Breast epithelium (tissue), 4 donors: ENCODE measurements around the gene RRAD. TPM values are rescaled to one million over a fixed set of nuclear protein-coding genes. Genes with fewer than 3 reads are reported as not detected.

Experiments used
- DNase-seq, 2 donors: peaks; one replicate each; pipeline ENCODE4 v3.0.0-alpha.2; 2019; ENCODE audit warnings: low spot score in 2 of 2
- H3K27ac ChIP-seq, 2 donors: fragments of 200-600 bp; sonication (generic) in 1 of 2; one replicate each; pipeline ENCODE4 v1.5.1; 2016 to 2019; ENCODE audit warnings: mild to moderate bottlenecking in 1 of 2
- H3K27me3 ChIP-seq, 2 donors: fragments of 200-600 bp; sonication (generic) in 1 of 2; one replicate each; pipeline versions ENCODE4 v1.5.1 to v1.6.0; 2017 to 2019; ENCODE audit warnings: control low read depth in 1 of 2, mild to moderate bottlenecking in 1 of 2
- H3K36me3 ChIP-seq: fragments of 200-600 bp; one replicate; pipeline ENCODE4 v1.5.1; 2019
- H3K4me1 ChIP-seq, 2 donors: fragments of 200-600 bp; sonication (generic); one replicate each; pipeline ENCODE4 v1.5.1; 2016 to 2019; ENCODE audit warnings: control low read depth in 1 of 2
- H3K4me3 ChIP-seq, 3 donors: fragments of 200-600 bp; sonication (generic); 1 replicate in 2 of 3; 2 replicates in 1 of 3; pipeline ENCODE4 v1.5.1; 2016 to 2019; ENCODE audit warnings: mild to moderate bottlenecking in 3 of 3, moderate library complexity in 2 of 3
- H3K9me3 ChIP-seq, 2 donors: fragments of 200-600 bp; sonication (generic) in 1 of 2; one replicate each; pipeline ENCODE4 v1.5.1; 2016 to 2019; ENCODE audit warnings: control low read depth in 1 of 2
- CTCF ChIP-seq, 3 donors: fragments of 450-650 bp; IDR thresholded peaks; one replicate each; pipeline ENCODE4 v1.5.1; 2016 to 2017; ENCODE audit warnings: antibody characterized with exemption in 3 of 3, mild to moderate bottlenecking in 3 of 3, moderate library complexity in 3 of 3
- POLR2A ChIP-seq: fragments of 450-650 bp; IDR thresholded peaks from one replicate; pipeline ENCODE4 v1.6.1; 2016; ENCODE audit warnings: antibody characterized with exemption, mild to moderate bottlenecking, moderate library complexity
- POLR2AphosphoS5 ChIP-seq, 3 donors: sonication (generic); formaldehyde crosslinking; IDR thresholded peaks; one replicate each; pipeline ENCODE4 v1.6.1; 2017; ENCODE audit warnings: antibody characterized with exemption in 3 of 3
- intact Hi-C: fragments of 100-400 bp; cut with DNase I; formaldehyde crosslinking; loops from one replicate; pipeline ENCODE4 v1.15.1; 2023; ENCODE audit warnings: low total_unique reads
- total RNA-seq, 3 donors: library from RNA; depleted of rRNA; stranded (reverse); fragments of >200 nt; gene quantifications; one replicate each; pipeline ENCODE4 v1.1.0, GENCODE V29; 2016

The RRAD gene
- total RNA-seq, 3 donors from 2014 or later = 7.7 to 11.1 (median 8.0) TPM

- Histone ChIP-seq H3K9me3 (no peaks in the 10 kb centered on the region), H3K36me3 (no peaks in the 10 kb centered on the region), H3K27me3 (peaks cover 0 to 9% of the 10 kb centered on the region in 2 donors), H3K27ac (peak overlapping the region; percentile 13 to 74), H3K4me1 (peaks cover 0 to 6% of the 10 kb centered on the region in 2 donors), H3K4me3 (peak overlapping the region; percentile 45 to 70 (median 51))
- intact Hi-C loops = no loop called here
- no peak for TF ChIP-seq POLR2A
- TF ChIP-seq CTCF (IDR thresholded peaks at IDR 0.05) = peak in 1 of 3 donors; percentile 37
- TF ChIP-seq POLR2AphosphoS5 (IDR thresholded peaks at IDR 0.05) = no peak
- no peak for DNase-seq
Observed at GRCh38 chr16:66924527-66925321, 611 bp downstream of the RRAD start.

GRCh38 chr16:66923866-66924265 lies 1.5 kb downstream of the RRAD start:
- no peaks in the 10 kb centered on the region for H3K9me3 ChIP-seq
- H3K27ac ChIP-seq = peak overlapping the region in 1 of 2 donors; percentile 12
- peak overlapping the region; percentile 45 to 70 (median 51) for H3K4me3 ChIP-seq
- TF ChIP-seq CTCF (IDR thresholded peaks at IDR 0.05) = no peak
- TF ChIP-seq POLR2AphosphoS5 (IDR thresholded peaks at IDR 0.05) = no peak
- TF ChIP-seq POLR2A = no peak
- intact Hi-C loops = no loop called here
- no peaks in the 10 kb centered on the region for H3K36me3 ChIP-seq
- H3K27me3 ChIP-seq = peaks cover 0 to 14% of the 10 kb centered on the region in 2 donors
- no peak for DNase-seq
- H3K4me1 ChIP-seq = peaks cover 0 to 6% of the 10 kb centered on the region in 2 donors

- Histone ChIP-seq H3K9me3 (no peaks in the 10 kb centered on the region), H3K36me3 (no peaks in the 10 kb centered on the region), H3K27me3 (peaks cover 0 to 14% of the 10 kb centered on the region in 2 donors), H3K4me3 (peak overlapping the region; percentile 45 to 70 (median 51)), H3K27ac (peak overlapping the region in 1 of 2 donors; percentile 52), H3K4me1 (peaks cover 0 to 6% of the 10 kb centered on the region in 2 donors)
- TF ChIP-seq POLR2A (no peak), POLR2AphosphoS5 (IDR thresholded peaks at IDR 0.05) (peak in 1 of 3 donors; percentile 10)
- no peak for DNase-seq
- intact Hi-C loops = no loop called here
Observed at GRCh38 chr16:66923247-66923731, 2.0 kb downstream of the RRAD start.

GRCh38 chr16:66921729-66922450 lies 3.4 kb downstream of the RRAD start:
- Histone ChIP-seq H3K9me3 (no peaks in the 10 kb centered on the region), H3K36me3 (no peaks in the 10 kb centered on the region), H3K27ac (no peak overlapping the region), H3K4me1 (peaks cover 0 to 6% of the 10 kb centered on the region in 2 donors), H3K4me3 (no peak overlapping the region), H3K27me3 (peaks cover 0 to 14% of the 10 kb centered on the region in 2 donors)
- intact Hi-C loops = no loop called here
- DNase-seq = no peak
- TF ChIP-seq CTCF (IDR thresholded peaks at IDR 0.05) = no peak
- TF ChIP-seq POLR2AphosphoS5 (IDR thresholded peaks at IDR 0.05) = no peak
- TF ChIP-seq POLR2A = no peak

- Histone ChIP-seq H3K36me3 (no peaks in the 10 kb centered on the region), H3K27ac (no peak overlapping the region), H3K27me3 (peaks cover 0 to 14% of the 10 kb centered on the region in 2 donors), H3K4me1 (peaks cover 0 to 6% of the 10 kb centered on the region in 2 donors), H3K9me3 (no peaks in the 10 kb centered on the region), H3K4me3 (no peak overlapping the region)
- intact Hi-C loops = no loop called here
- no peak for DNase-seq
- no peak for TF ChIP-seq CTCF (IDR thresholded peaks at IDR 0.05)
Observed at GRCh38 chr16:66920924-66921680, 4.2 kb downstream of the RRAD start.
